Measurements from ENCODE around the gene FCAMR. TPM values are rescaled to one million over a fixed set of nuclear protein-coding genes. Genes with fewer than 3 reads are reported as not detected.

FCAMR gene
- total RNA-seq, 4 donors from 2014 or later: 0.85 to 1.5 (median 0.88) TPM; not detected in 1

DNA sequence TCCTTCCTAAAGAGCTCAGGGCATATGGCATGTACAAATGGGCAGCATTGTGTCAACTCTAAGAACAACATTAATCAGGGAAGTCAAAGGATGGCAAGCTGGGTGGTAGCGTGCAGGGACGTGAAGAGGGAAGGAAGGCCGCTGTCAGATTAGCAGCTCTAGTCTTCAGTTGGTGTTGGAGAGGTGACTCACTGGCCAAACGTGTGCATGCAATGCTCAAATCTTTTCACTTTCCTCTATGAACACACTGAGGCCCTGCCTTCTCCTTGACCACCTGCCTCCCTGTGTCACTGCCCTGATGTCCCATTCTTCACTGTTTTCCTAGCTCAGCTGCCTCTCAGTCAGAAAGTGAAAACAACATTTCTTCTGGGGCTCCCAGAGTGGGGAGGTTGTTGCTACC lies 18.1 kb downstream of the FCAMR start:
- no peaks in the 10 kb centered on the region for H3K36me3 ChIP-seq
- H3K4me3 ChIP-seq: no peak overlapping the region
- no peaks in the 10 kb centered on the region for H3K27me3 ChIP-seq
- no peak for TF ChIP-seq POLR2A (IDR thresholded peaks at IDR 0.05)
- TF ChIP-seq, protein P1, sequence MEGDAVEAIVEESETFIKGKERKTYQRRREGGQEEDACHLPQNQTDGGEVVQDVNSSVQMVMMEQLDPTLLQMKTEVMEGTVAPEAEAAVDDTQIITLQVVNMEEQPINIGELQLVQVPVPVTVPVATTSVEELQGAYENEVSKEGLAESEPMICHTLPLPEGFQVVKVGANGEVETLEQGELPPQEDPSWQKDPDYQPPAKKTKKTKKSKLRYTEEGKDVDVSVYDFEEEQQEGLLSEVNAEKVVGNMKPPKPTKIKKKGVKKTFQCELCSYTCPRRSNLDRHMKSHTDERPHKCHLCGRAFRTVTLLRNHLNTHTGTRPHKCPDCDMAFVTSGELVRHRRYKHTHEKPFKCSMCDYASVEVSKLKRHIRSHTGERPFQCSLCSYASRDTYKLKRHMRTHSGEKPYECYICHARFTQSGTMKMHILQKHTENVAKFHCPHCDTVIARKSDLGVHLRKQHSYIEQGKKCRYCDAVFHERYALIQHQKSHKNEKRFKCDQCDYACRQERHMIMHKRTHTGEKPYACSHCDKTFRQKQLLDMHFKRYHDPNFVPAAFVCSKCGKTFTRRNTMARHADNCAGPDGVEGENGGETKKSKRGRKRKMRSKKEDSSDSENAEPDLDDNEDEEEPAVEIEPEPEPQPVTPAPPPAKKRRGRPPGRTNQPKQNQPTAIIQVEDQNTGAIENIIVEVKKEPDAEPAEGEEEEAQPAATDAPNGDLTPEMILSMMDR (IDR thresholded peaks at IDR 0.05): no peak
- H3K9me3 ChIP-seq: no peaks in the 10 kb centered on the region
- DNase-seq: no peak
- H3K4me1 ChIP-seq: peaks cover 0 to 54% (median 4%) of the 10 kb centered on the region in 4 donors
- peak overlapping the region in 3 of 4 donors; percentile 3 to 75 (median 50) for H3K27ac ChIP-seq

DNA sequence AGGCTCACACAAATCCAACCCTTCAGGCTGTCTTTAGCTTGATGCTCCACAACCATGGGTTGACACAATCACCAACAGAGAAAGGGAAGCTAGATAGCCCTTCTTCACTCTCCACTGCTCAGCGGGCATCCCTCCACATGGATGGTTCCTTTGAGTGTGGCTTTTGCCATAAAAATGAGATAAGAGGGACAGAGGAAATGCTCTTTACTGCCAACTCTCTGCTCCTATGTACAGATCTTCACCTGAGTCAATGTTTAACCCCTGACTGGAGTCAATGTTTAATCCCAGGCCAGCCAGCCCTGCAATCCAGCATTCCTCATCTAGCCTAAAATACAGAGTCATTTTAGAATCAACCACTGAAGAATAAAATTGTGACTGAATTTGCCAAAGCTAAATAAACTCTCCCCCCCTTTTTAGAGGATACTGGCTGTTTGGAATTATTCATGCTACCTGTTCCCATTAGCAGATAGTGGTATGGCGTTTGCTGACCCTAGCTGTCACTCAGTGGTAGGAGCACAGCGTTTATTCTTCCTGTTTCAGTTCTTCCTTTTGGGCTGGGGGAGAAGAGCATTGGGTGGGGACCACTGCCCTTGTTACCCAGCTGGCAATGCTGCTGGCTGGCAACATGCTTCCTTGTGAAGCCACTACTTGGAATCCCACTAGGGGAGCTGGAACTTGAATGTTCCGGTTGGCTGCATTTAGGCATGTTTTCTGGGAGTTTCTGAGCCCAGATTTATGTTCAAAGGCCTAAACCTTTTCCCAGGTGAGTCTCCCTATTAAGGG lies 18.8 kb downstream of the FCAMR start:
- Histone ChIP-seq H3K9me3 (no peaks in the 10 kb centered on the region), H3K27me3 (no peaks in the 10 kb centered on the region), H3K4me3 (peak overlapping the region in 1 of 4 donors; percentile 18), H3K4me1 (peaks cover 0 to 54% (median 6%) of the 10 kb centered on the region in 4 donors), H3K36me3 (no peaks in the 10 kb centered on the region), H3K27ac (peak overlapping the region in 2 of 4 donors; percentile 50 to 75)
- DNase-seq: no peak
- TF ChIP-seq POLR2A (IDR thresholded peaks at IDR 0.05): peak in 1 of 2 donors; percentile 21
- TF ChIP-seq, protein P1 (IDR thresholded peaks at IDR 0.05): peak in 2 of 6 experiments; percentile 8 to 18

DNA sequence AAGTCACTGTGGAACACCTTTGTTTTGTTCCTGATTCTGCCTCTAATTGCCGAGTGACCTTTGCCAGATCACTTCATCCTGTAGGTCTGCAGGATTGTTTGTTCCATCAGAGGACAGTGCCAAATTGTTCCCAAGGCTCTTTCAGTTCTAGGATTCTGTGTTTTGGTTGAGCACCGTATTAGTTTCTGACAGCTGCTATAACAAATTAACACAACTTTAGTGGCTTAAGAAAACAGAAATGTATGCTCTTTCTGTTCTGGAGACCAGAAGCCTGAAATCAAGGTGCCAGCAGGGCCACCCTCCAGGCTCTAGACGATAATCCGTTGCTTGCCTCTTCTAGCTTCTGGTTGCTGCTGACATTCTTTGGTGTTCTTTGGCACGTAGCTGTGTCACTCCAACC lies 20.6 kb downstream of the FCAMR start:
- Histone ChIP-seq H3K27me3 (no peaks in the 10 kb centered on the region), H3K9me3 (no peaks in the 10 kb centered on the region), H3K4me3 (no peak overlapping the region), H3K4me1 (peaks cover 0 to 40% (median 4%) of the 10 kb centered on the region in 4 donors), H3K36me3 (no peaks in the 10 kb centered on the region), H3K27ac (no peak overlapping the region)
- TF ChIP-seq POLR2A (IDR thresholded peaks at IDR 0.05): no peak
- TF ChIP-seq, protein P1 (IDR thresholded peaks at IDR 0.05): no peak
- DNase-seq: no peak

GRCh38 chr1:206949208-206949607 lies 21.1 kb downstream of the FCAMR start:
- H3K36me3 ChIP-seq: no peaks in the 10 kb centered on the region
- no peak overlapping the region for H3K27ac ChIP-seq
- H3K4me3 ChIP-seq: no peak overlapping the region
- no peak for DNase-seq
- no peaks in the 10 kb centered on the region for H3K9me3 ChIP-seq
- TF ChIP-seq POLR2A (IDR thresholded peaks at IDR 0.05): no peak
- TF ChIP-seq, protein P1 (IDR thresholded peaks at IDR 0.05): no peak
- H3K4me1 ChIP-seq: peaks cover 0 to 36% (median 4%) of the 10 kb centered on the region in 4 donors
- H3K27me3 ChIP-seq: no peaks in the 10 kb centered on the region

GRCh38 chr1:206947255-206947654 lies 23.0 kb downstream of the FCAMR start:
- no peaks in the 10 kb centered on the region for H3K36me3 ChIP-seq
- H3K4me3 ChIP-seq: peak overlapping the region in 1 of 4 donors; percentile 49
- DNase-seq: no peak

More at GRCh38 chr1:206947255-206947654, 23.0 kb downstream of the FCAMR start:
- Histone ChIP-seq H3K9me3 (no peaks in the 10 kb centered on the region), H3K4me1 (peaks cover 0 to 23% (median 3%) of the 10 kb centered on the region in 4 donors), H3K27ac (peak overlapping the region in 2 of 4 donors; percentile 16 to 68), H3K27me3 (no peaks in the 10 kb centered on the region)
- no peak for TF ChIP-seq POLR2A (IDR thresholded peaks at IDR 0.05)
- TF ChIP-seq, protein P1 (IDR thresholded peaks at IDR 0.05): no peak

Measured in Peyer's patch (tissue), 4 donors.